ENCODE data around the gene CDH5. TPM values are rescaled to one million over a fixed set of nuclear protein-coding genes. Genes with fewer than 3 reads are reported as not detected.

Gene CDH5
- total and polyA plus RNA-seq, 4 donors, result 29.9 to 196 (median 81.1) TPM

- no peak overlapping the region for H3K27ac ChIP-seq (ENCODE audit: low read depth in 1 of 2, low read length in 1 of 2)
- WGBS, 2 donors, result 77% methylated on average over 1 of the region's 1 CpG
- no peak overlapping the region for H3K9ac ChIP-seq (ENCODE audit: insufficient read depth in 1 of 2, low read length in 2 of 2)
- H3K36me3 ChIP-seq (ENCODE audit: control insufficient read depth in 4 of 4, insufficient read depth in 4 of 4, low read length in 4 of 4), result peaks cover 0 to 14% (median 3%) of the 10 kb centered on the region in 4 donors
- TF ChIP-seq CTCF (IDR thresholded peaks at IDR 0.05; ENCODE audit: control extremely low read depth, extremely low read depth), result no peak
- peaks cover 0 to under 1% (median 0%) of the 10 kb centered on the region in 5 donors for H3K4me1 ChIP-seq (ENCODE audit: control insufficient read depth in 5 of 5, insufficient read depth in 5 of 5, low read length in 5 of 5)
- no peak overlapping the region for H3K4me3 ChIP-seq
- DNase-seq, result no peak
- H3K9me3 ChIP-seq (ENCODE audit: control insufficient read depth in 4 of 4, insufficient read depth in 3 of 4, low read length in 3 of 4), result peaks cover 0 to 5% (median 4%) of the 10 kb centered on the region in 4 donors
- H3K27me3 ChIP-seq (ENCODE audit: control insufficient read depth in 3 of 3, insufficient read depth in 3 of 3, low read length in 2 of 3), result no peaks in the 10 kb centered on the region
- no peak for ATAC-seq (ENCODE audit: insufficient read depth, low FRiP score)
Observed at GRCh38 chr16:66414891-66415290, 48.4 kb downstream of the CDH5 start.

- no peak for ATAC-seq (ENCODE audit: insufficient read depth, low FRiP score)
Observed at GRCh38 chr16:66416136-66416535, 49.6 kb downstream of the CDH5 start.

GRCh38 chr16:66416939-66417700 is 50.6 kb downstream of the CDH5 start:
- ATAC-seq (ENCODE audit: insufficient read depth, low FRiP score) (no peak), DNase-seq (no peak)
- no peak for TF ChIP-seq CTCF (IDR thresholded peaks at IDR 0.05; ENCODE audit: control extremely low read depth, extremely low read depth)
- peaks cover 0 to 5% (median 2%) of the 10 kb centered on the region in 4 donors for H3K9me3 ChIP-seq (ENCODE audit: control insufficient read depth in 4 of 4, insufficient read depth in 3 of 4, low read length in 3 of 4)
- H3K4me3 ChIP-seq, result no peak overlapping the region
- 79 to 80% methylated on average over 9 of the region's 9 CpGs for whole genome bisulfite sequencing, 2 donors
- no peaks in the 10 kb centered on the region for H3K36me3 ChIP-seq (ENCODE audit: control insufficient read depth in 4 of 4, insufficient read depth in 4 of 4, low read length in 4 of 4)
- no peaks in the 10 kb centered on the region for H3K27me3 ChIP-seq (ENCODE audit: control insufficient read depth in 3 of 3, insufficient read depth in 3 of 3, low read length in 2 of 3)
- no peak overlapping the region for H3K27ac ChIP-seq (ENCODE audit: low read depth in 1 of 2, low read length in 1 of 2)
- no peak overlapping the region for H3K9ac ChIP-seq (ENCODE audit: insufficient read depth in 1 of 2, low read length in 2 of 2)
- H3K4me1 ChIP-seq (ENCODE audit: control insufficient read depth in 5 of 5, insufficient read depth in 5 of 5, low read length in 5 of 5), result no peaks in the 10 kb centered on the region

More at GRCh38 chr16:66416136-66416535, 49.6 kb downstream of the CDH5 start:
- Histone ChIP-seq H3K27me3 (ENCODE audit: control insufficient read depth in 3 of 3, insufficient read depth in 3 of 3, low read length in 2 of 3) (no peaks in the 10 kb centered on the region), H3K9ac (ENCODE audit: insufficient read depth in 1 of 2, low read length in 2 of 2) (no peak overlapping the region), H3K4me3 (no peak overlapping the region), H3K36me3 (ENCODE audit: control insufficient read depth in 4 of 4, insufficient read depth in 4 of 4, low read length in 4 of 4) (peaks cover 0 to 4% (median under 1%) of the 10 kb centered on the region in 4 donors), H3K9me3 (ENCODE audit: control insufficient read depth in 4 of 4, insufficient read depth in 3 of 4, low read length in 3 of 4) (peaks cover 0 to 5% (median 3%) of the 10 kb centered on the region in 4 donors), H3K4me1 (ENCODE audit: control insufficient read depth in 5 of 5, insufficient read depth in 5 of 5, low read length in 5 of 5) (no peaks in the 10 kb centered on the region), H3K27ac (ENCODE audit: low read depth in 1 of 2, low read length in 1 of 2) (no peak overlapping the region)
- no peak for TF ChIP-seq CTCF (IDR thresholded peaks at IDR 0.05; ENCODE audit: control extremely low read depth, extremely low read depth)
- DNase-seq, result no peak
- WGBS, 2 donors, result 96 to 100% methylated on average over 1 of the region's 1 CpG
